SIG-M5 treated with dmso at 0.1 percent for 504 hours (cell line): ENCODE data around the gene FURIN.
A peak's percentile ranks its signal among the peaks of the same experiment; 100 is the strongest.
"Not testable (repeated sequence)": the region's sequence is repeated elsewhere in the genome, so short reads cannot be mapped to it uniquely, and the experiment has no call there.

ENCODE experiments used
- DNase-seq: peaks from one replicate; lab custom pipeline; 2025; ENCODE audit not compliant: unreplicated experiment; lab: John Stamatoyannopoulos, UW

The FURIN gene

GRCh38 chr15:90840954-90841353, 27.4 kb upstream of the FURIN start:
- DNase-seq = no peak

- no peak for DNase-seq
Observed at GRCh38 chr15:90844696-90845095, 23.7 kb upstream of the FURIN start.

GRCh38 chr15:90845201-90845949, 23.0 kb upstream of the FURIN start:
- peak; percentile 62 for DNase-seq

GRCh38 chr15:90849424-90849823, 19.0 kb upstream of the FURIN start:
- DNase-seq = not testable (repeated sequence)

- DNase-seq = no peak
Observed at GRCh38 chr15:90851114-90851513, 17.3 kb upstream of the FURIN start.

GRCh38 chr15:90851940-90852339, 16.4 kb upstream of the FURIN start:
- DNase-seq = no peak

- no peak for DNase-seq
Observed at GRCh38 chr15:90855139-90855538, 13.2 kb upstream of the FURIN start.

- DNase-seq = no peak
Observed at GRCh38 chr15:90857337-90857736, 11.1 kb upstream of the FURIN start.

GRCh38 chr15:90857883-90858443, 10.4 kb upstream of the FURIN start:
- DNase-seq = no peak

- no peak for DNase-seq
Observed at GRCh38 chr15:90859234-90860131, 8.9 kb upstream of the FURIN start.

GRCh38 chr15:90860450-90860849, 7.9 kb upstream of the FURIN start:
- DNase-seq = no peak

- DNase-seq = peak; percentile 88
Observed at GRCh38 chr15:90860942-90861675, 7.3 kb upstream of the FURIN start.

GRCh38 chr15:90862487-90862886, 5.9 kb upstream of the FURIN start:
- no peak for DNase-seq

GRCh38 chr15:90862964-90863778, 5.2 kb upstream of the FURIN start:
- DNase-seq = peak; percentile 79

- DNase-seq = no peak
Observed at GRCh38 chr15:90863987-90864386, 4.4 kb upstream of the FURIN start.

- no peak for DNase-seq
Observed at GRCh38 chr15:90864507-90864906, 3.9 kb upstream of the FURIN start.

GRCh38 chr15:90865702-90866101, 2.7 kb upstream of the FURIN start:
- DNase-seq = no peak

- no peak for DNase-seq
Observed at GRCh38 chr15:90866161-90866715, 2.1 kb upstream of the FURIN start.

GRCh38 chr15:90866800-90867199, 1.6 kb upstream of the FURIN start:
- DNase-seq = no peak

GRCh38 chr15:90869140-90869541, 753 bp downstream of the FURIN start:
- no peak for DNase-seq
